GM20000 (cell line): ENCODE measurements around the gene GTPBP3.
A peak's percentile ranks its signal among the peaks of the same experiment; 100 is the strongest.

Source experiments
- DNase-seq: peaks from one replicate; pipeline ENCODE4 v3.0.0; 2012; ENCODE audit warnings: low spot score
- TF ChIP-seq, protein P1 (sequence below): IDR thresholded peaks from 2 replicates; pipeline ENCODE4 v1.5.1; 2012; ENCODE audit warnings: mild to moderate bottlenecking, control low read depth; ENCODE audit errors: extremely low read depth, missing control alignments

GTPBP3 gene

DNA sequence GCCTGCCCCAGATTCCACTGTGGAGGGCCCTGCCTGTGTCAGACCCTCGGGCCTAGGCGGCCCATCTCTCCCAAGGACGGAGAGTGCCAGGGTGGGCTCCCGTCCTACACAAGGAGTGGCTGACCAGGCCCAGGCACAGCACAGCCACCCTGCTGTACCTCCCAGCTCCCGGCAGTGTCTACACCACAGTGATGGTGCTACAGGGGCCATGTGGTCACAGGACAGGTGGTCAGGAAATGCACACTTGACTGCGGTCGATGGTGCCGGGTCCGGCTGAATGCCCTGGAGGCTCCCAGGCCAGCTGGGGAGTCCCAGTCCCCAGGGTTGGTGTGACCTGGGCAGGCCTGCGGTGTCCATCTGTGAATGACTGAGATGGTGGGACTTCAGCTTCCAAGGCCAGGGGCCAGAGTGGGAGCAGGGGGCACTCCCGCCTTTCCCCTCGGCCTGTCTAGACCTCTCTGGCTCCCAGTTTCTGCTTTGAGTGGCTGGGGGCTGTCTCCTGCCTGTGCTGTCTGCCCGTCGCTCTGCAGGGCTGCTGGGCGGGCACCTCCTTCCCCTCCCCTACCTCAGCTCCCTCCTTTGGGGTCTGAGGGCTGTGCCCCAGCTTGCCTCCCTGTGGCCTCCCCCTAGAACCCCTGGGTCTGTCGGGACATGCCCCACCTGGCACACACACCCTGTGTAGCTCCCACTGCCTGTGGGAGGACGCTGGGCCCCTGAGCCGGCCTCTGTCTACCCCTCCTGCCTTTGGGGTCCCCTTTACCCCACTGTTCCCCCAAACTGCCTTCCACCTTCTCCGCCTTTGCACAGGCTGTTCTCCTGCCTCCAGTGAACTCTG is 15.5 kb upstream of the GTPBP3 start:
- no peak for DNase-seq
- TF ChIP-seq, protein P1, sequence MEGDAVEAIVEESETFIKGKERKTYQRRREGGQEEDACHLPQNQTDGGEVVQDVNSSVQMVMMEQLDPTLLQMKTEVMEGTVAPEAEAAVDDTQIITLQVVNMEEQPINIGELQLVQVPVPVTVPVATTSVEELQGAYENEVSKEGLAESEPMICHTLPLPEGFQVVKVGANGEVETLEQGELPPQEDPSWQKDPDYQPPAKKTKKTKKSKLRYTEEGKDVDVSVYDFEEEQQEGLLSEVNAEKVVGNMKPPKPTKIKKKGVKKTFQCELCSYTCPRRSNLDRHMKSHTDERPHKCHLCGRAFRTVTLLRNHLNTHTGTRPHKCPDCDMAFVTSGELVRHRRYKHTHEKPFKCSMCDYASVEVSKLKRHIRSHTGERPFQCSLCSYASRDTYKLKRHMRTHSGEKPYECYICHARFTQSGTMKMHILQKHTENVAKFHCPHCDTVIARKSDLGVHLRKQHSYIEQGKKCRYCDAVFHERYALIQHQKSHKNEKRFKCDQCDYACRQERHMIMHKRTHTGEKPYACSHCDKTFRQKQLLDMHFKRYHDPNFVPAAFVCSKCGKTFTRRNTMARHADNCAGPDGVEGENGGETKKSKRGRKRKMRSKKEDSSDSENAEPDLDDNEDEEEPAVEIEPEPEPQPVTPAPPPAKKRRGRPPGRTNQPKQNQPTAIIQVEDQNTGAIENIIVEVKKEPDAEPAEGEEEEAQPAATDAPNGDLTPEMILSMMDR: no peak

DNA sequence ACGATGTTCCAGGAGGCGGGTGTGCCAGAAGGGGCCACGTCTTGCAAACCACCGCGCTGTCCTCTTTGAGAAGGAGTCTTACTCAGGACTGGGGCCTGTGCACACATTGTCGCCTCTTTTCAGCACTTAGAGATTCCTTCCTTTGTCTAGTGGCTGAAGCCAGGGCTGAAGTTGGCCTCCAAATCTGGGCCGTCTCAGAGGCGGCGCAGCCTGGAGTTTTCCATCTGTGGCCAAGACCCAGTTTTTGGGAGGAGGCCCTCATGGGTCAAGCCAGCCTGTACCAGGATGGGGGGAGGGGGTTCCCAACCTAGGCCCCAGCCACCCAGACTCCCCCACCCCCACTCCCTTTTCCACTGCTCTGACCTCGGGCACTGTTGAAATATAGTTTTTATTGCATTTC is 14.5 kb upstream of the GTPBP3 start:
- TF ChIP-seq, protein P1: no peak
- no peak for DNase-seq

DNA sequence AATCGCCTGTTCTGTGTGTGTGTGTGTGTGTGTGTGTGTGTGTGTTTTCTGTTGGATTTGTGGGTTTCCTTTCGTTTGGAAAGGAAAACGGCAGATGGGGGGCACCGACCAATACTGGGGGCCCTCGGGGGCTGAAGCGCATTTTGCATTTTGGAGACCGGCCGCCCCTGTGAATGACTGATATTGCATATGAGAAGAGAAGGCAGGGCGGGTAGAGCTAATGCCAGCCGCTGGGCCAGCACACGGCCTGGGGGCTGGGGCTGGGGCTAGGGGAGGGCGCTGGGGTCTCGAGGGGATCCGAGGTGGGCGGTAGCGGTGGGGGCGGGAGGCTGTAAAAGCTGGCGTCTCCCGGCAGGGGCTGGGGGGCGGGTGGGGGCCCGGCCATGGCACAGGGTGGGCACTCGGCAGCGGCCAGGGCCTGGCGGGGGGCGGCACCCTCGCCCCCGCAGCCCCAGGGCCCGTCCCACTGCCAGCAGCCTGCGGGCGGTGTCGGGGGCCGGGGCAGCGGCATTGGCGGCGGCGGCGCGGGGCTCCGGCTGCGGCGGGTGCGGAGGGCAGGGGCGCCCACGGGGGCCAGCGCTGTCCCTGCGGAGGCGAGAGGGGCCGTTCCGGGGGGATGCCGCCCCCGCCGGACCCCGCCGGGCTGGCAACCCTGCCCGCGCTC is 13.9 kb upstream of the GTPBP3 start:
- TF ChIP-seq, protein P1: no peak
- no peak for DNase-seq

DNA sequence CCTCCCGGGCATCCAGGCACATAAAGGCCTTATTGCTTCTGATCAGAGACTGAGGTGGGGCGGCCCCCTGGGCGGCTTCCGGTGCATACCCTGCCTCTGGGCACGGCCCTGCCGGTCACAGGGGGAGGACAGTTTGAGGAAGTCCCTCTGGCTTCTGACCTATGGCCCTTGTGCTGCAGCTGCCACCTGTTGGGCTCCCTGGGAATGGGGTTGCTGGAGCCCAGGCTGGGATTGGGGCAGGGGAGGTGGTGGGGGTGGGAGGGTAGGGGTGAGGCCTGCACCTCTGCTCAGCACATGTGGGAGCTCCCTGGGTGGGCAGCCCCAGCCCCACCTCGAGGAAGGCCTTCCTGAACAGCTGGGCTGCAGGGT is 13.4 kb upstream of the GTPBP3 start:
- peak; percentile 57 for DNase-seq
- TF ChIP-seq, protein P1: no peak

DNA sequence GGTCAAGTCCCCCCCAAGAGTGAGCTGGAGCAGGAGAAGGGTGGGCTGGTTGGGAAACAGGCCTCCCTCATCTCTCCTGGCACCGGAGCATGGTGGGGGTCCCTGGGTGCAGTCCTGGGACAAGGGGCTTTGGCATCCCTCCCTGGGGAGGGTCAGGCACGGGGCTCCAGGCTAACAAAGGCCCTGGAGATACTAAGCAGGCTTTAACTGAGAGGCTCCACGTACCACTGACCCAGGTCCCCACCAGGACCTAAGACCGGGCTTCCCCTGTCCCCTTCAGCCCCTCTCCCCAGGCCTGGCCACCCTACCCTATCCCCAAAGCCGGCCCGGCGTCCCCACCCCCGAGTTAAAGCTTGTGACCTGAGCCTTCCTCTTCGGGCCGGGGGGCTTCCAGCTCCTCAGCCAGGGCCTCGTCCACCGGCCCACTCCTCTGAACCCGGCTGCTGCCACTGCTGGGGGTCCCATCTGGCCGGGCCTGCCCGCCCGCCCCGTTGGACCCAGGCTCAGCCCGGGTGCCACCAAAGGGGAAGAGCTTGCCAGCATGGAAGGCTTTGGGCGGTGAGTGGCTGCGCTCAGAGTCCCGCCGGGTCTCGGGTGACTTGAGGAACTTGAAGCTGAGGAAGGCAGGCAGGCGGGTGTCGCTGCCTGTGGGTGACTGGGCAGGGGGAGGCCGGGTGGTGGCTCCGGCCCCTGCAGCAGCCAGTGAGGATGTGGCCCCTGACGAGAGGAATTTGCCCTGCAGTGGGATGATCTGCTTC is 12.8 kb upstream of the GTPBP3 start:
- DNase-seq: peak; percentile 55
- TF ChIP-seq, protein P1: no peak

DNA sequence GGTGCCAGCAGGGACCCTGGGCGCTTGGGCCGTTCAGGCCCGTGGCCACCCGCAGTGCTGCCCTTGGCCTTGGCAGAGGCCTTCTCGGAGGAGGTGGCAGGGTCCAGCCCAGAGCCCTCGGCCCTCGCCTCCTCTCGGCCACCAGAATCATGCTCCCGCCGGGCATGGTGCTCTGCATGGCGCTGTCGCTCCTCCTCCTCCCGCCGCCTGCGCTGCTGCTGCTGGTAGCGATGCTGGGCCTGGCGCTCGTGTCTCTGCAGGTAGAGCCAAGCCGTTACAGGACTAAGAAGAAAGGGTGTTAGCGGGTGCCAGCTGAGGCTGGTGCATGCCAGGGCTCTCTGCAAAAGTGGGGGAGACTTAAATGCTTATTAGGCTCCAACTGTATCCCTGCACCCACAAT is 12.2 kb upstream of the GTPBP3 start:
- no peak for DNase-seq
- TF ChIP-seq, protein P1: no peak
